Measurements from ENCODE around the gene SERINC2. TPM values are rescaled to one million over a fixed set of nuclear protein-coding genes. Genes with fewer than 3 reads are reported as not detected.

The SERINC2 gene
- total RNA-seq, 1 donor from 2014 or later, result 105 TPM

- DNase-seq (ENCODE audit: low read depth), result no peak
- no peak for TF ChIP-seq CTCF (IDR thresholded peaks at IDR 0.05; ENCODE audit: insufficient read depth, low read length, poor library complexity, severe bottlenecking)
- Histone ChIP-seq H3K4me3 (ENCODE audit: low read depth, low read length) (no peak overlapping the region), H3K36me3 (ENCODE audit: control insufficient read depth, insufficient read depth, low read length) (no peaks in the 10 kb centered on the region), H3K27me3 (ENCODE audit: control insufficient read depth, insufficient read depth, low read length) (no peaks in the 10 kb centered on the region)
These were observed 15.5 kb upstream of the SERINC2 start for GRCh38 chr1:31397360-31398095.

GRCh38 chr1:31398246-31398645 lies 14.8 kb upstream of the SERINC2 start:
- TF ChIP-seq CTCF (IDR thresholded peaks at IDR 0.05; ENCODE audit: insufficient read depth, low read length, poor library complexity, severe bottlenecking), result no peak
- Histone ChIP-seq H3K36me3 (ENCODE audit: control insufficient read depth, insufficient read depth, low read length) (no peaks in the 10 kb centered on the region), H3K27me3 (ENCODE audit: control insufficient read depth, insufficient read depth, low read length) (no peaks in the 10 kb centered on the region), H3K4me3 (ENCODE audit: low read depth, low read length) (no peak overlapping the region)
- no peak for DNase-seq (ENCODE audit: low read depth)

- TF ChIP-seq CTCF (IDR thresholded peaks at IDR 0.05; ENCODE audit: insufficient read depth, low read length, poor library complexity, severe bottlenecking), result no peak
- no peaks in the 10 kb centered on the region for H3K27me3 ChIP-seq (ENCODE audit: control insufficient read depth, insufficient read depth, low read length)
- H3K36me3 ChIP-seq (ENCODE audit: control insufficient read depth, insufficient read depth, low read length), result no peaks in the 10 kb centered on the region
- H3K4me3 ChIP-seq (ENCODE audit: low read depth, low read length), result no peak overlapping the region
- no peak for DNase-seq (ENCODE audit: low read depth)
These were observed 13.0 kb upstream of the SERINC2 start for GRCh38 chr1:31399976-31400375.

GRCh38 chr1:31400393-31400792 lies 12.6 kb upstream of the SERINC2 start:
- Histone ChIP-seq H3K27me3 (ENCODE audit: control insufficient read depth, insufficient read depth, low read length) (no peaks in the 10 kb centered on the region), H3K36me3 (ENCODE audit: control insufficient read depth, insufficient read depth, low read length) (no peaks in the 10 kb centered on the region), H3K4me3 (ENCODE audit: low read depth, low read length) (no peak overlapping the region)
- DNase-seq (ENCODE audit: low read depth), result no peak
- no peak for TF ChIP-seq CTCF (IDR thresholded peaks at IDR 0.05; ENCODE audit: insufficient read depth, low read length, poor library complexity, severe bottlenecking)

- H3K4me3 ChIP-seq (ENCODE audit: low read depth, low read length), result no peak overlapping the region
- no peak for DNase-seq (ENCODE audit: low read depth)
- TF ChIP-seq CTCF (IDR thresholded peaks at IDR 0.05; ENCODE audit: insufficient read depth, low read length, poor library complexity, severe bottlenecking), result no peak
- H3K27me3 ChIP-seq (ENCODE audit: control insufficient read depth, insufficient read depth, low read length), result no peaks in the 10 kb centered on the region
- no peaks in the 10 kb centered on the region for H3K36me3 ChIP-seq (ENCODE audit: control insufficient read depth, insufficient read depth, low read length)
These were observed 11.8 kb upstream of the SERINC2 start for GRCh38 chr1:31401241-31401640.

Measured in kidney epithelial cell (primary cell).